ENCODE data around the gene COX7A2L.

- no peak for TF ChIP-seq POLR2A (IDR thresholded peaks at IDR 0.05)
- TF ChIP-seq CTCF (IDR thresholded peaks at IDR 0.05), result no peak
- no peak for TF ChIP-seq EP300 (IDR thresholded peaks at IDR 0.05)
Observed at GRCh38 chr2:42366411-42366810, 5.4 kb upstream of the COX7A2L start.

Measured in gastroesophageal sphincter (tissue), 3 donors.